Measurements from ENCODE around the gene DPH7.
"Not testable (repeated sequence)": the region's sequence is repeated elsewhere in the genome, so short reads cannot be mapped to it uniquely, and the experiment has no call there.

The DPH7 gene

GRCh38 chr9:137606005-137606621 is 27.4 kb upstream of the DPH7 start:
- no peak for DNase-seq

- peak; percentile 67 for DNase-seq
Observed at GRCh38 chr9:137605121-137606004, 26.6 kb upstream of the DPH7 start, which contains the start of gene ARRDC1. TSS of gene ARRDC1 (plus strand) at chr9:137605686. CDS start at chr9:137605718, 32 bp downstream.

DNA sequence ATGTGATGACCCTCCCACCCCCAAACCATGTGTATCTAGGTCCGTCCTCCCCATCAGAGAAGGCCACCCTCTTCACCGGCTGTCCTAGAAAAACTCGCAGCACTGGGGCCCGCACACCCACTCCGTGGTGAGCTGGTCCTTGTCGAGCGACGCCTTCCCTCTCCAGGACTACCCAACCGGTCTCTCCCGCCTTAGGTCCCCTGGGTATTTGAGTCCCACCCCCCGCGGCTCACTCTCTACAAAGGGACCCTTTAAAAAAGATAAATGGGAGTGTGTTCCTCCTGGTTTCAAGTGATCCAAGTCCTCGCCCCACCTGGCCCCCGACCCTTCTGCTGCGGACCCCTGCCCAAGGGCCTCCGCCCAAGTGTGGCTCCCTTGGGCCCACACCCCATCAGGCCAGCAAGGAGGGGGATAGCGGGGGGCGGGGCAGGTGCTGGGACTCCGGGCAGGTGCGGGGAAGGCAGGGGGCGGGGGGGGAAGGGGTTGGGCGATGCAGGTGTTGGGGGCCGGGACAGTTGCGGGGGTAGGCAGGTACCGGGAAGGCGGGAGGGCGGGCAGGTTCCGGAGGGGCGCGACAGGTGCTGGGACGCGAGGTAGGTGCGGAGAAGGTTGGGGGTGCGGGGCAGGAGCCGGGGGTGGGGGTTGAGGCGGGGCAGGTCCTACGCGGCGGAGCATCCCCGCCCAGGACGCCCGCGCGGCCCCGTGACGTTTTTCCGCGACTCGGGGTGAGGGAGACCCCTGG is 25.8 kb upstream of the DPH7 start:
- no peak for DNase-seq

DNA sequence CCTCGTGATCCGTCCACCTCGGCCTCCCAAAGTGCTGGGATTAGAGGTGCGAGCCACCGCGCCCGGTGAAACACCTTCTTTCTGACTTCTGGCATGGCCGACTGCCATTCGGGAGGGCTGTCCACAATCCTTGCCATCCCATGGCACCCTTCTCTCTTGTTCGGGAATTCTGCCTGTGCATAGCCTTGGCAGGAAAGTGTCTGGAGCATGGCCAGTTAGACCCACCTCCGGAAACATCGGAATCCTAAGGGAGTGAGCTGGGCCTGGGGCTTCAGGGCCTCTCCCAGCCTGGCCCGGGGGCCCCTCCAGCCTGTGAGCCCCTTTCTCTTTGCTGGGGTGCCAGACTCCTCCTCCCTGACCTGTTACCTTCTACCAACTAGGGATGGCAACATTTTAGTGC is 25.2 kb upstream of the DPH7 start:
- no peak for DNase-seq

GRCh38 chr9:137602661-137603060 is 23.9 kb upstream of the DPH7 start:
- no peak for DNase-seq

- DNase-seq, result no peak
Observed at GRCh38 chr9:137598943-137599342, 20.2 kb upstream of the DPH7 start.

- DNase-seq, result not testable (repeated sequence)
Observed at GRCh38 chr9:137596577-137596976, 17.9 kb upstream of the DPH7 start.

GRCh38 chr9:137593176-137593575 is 14.5 kb upstream of the DPH7 start:
- DNase-seq, result no peak

- DNase-seq, result no peak
Observed at GRCh38 chr9:137592767-137593166, 14.0 kb upstream of the DPH7 start.

DNA sequence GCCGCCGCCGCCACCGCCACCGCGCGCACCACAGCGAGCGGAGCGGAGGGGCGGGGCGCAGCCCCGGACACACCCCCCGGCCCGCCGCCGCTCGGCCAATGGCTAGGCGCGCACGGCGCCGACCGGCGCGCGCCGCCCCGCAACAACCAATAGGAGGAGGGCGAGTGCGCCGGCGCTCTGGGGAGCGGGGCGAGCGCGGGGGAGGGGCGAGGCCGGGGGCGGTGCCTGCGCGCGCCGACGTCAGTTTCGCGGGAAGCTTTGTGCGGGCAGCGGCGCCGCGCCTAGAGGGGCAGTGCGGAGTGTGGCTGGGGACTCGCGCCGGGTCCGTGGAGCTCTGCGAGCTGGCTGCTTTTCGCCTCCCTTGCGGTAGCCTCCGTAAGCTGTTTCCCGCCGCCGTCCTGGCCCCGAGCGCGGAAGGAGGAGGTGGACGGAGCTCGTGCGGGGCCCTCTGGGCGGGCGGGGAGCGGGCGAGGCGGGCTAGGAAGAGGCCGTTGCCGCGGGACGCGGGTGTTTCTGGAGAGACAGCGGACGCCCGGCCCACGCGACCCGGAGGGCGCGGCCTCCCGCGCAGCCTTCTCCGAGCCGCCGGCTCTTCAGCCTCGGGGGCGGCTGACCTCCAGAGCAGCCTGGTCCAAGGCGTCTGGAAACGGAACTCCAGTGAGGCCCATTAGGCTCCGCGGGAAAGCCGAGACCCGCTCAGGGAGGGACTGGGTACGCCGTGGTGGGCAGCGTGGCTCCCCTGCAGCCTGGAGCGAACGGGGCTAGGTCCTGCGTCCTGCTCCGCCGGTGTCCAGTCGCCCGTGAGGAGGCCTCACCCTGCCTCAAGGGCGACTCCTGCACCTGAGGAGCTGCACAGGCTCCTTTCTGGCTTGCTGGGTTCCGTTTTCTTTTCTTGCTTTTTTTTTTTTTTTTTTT is 12.0 kb upstream of the DPH7 start, which contains the start of gene ZMYND19:
Gene ZMYND19 (minus strand): TSS at position 44 of the 915 bp plus-strand sequence. CDS start 249 bp downstream, outside the sequence.
- peak; percentile 42 for DNase-seq

DNA sequence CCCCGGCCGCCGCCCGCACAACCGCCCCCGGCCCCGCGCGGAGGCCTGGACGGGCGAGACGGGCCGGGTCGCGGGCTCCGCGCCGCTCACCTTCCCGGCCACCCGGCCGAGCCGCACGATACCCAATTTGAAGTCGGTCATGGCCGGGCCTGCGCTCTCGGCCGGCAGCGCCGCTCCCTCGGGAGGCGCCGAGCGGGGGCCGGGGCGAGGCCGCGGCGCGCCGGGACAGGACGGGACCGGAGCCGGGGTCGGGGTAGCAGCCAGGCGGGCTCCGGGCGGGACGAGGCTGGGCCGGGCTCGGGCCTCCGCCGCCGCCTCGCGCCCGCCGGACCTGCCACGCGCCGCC is 11.4 kb upstream of the DPH7 start:
- DNase-seq, result no peak

- DNase-seq, result no peak
Observed at GRCh38 chr9:137589441-137590122, 10.9 kb upstream of the DPH7 start.

DNA sequence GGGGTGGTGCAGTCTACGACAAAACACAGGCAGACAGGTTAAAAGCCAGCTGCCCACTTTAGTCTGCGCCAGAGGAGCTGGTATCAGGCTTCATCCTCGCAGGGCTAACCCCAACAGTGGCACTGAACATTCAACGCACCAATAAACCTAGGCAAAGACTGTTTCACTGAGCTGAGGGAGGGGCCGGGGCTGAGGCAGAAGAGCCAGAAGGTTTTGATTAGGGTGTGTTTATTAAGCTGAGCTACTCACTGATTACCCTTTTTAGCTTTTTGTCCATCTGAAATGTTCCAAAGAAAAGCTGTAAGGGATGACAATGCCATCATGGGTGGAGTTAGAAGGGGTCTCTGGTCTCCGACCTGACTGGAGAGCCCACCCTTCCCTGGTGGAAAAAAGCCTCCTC is 10.2 kb upstream of the DPH7 start:
- no peak for DNase-seq

DNA sequence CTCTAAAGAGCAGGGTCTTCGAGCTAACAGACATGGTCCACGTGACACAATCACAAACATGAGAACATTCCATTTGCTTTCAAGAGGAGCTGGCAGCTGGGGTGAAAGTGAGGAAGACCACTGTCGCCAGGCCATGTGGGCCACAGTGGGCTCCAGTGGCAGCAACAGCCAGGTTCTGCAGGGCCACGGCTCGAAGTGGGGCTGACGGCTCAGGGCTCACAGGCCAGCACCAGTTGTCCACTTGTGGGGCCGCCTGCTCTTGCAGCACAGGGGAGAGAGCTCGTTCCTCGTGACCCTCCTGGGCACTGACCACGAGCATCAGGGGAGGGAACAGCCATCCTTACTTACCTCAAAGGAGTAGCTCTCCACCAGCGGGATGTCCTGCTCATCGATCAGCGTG is 9.6 kb upstream of the DPH7 start:
- DNase-seq, result no peak

GRCh38 chr9:137586854-137587253 is 8.1 kb upstream of the DPH7 start:
- no peak for DNase-seq

DNA sequence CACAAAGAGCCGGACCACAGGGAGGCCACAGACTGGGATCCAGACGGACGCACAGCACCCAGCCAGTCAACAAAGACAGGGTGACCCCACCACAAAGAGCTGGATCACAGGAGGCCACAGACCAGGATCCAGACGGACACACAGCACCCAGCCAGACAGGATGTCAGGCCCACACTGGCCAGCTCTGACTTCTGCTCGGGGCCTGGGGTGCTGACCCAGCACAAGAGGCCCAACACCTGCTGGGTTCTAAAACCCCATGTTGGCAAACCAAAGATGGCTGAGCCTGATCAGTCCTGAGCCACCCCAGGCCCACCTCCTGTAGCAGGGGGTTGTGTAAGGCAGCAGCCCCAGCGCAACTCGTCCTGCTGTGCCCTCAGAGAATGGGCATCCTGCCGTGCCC is 5.2 kb upstream of the DPH7 start:
- DNase-seq, result no peak

GRCh38 chr9:137583347-137583746 is 4.6 kb upstream of the DPH7 start:
- no peak for DNase-seq

DNA sequence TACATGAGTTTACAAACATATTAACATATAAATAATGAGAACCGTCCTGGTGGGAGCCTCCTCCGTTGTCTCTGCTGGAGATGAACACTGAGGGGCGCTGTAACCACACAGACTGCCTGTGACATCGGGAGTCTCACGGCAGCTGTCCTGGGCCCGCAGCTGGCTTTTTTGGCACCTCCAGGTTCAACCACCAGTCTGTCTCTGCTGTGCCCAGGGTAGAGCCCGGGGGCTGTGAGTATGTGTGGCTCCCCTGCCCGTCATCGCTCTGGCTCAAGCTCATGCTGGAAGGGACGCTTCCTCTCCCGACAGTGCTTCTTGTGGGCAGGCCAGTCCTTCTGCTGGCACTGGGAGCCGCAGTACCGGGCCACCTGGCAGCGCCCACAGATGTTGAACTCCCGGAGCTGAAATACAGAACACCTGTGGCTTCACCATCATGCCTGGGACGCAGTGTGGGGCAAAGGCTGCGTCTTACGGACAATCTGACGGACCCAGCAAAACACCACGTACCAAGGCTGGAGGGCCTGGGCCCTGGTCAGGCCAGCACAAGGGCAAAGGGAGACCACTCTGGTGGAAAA is 3.6 kb upstream of the DPH7 start:
- no peak for DNase-seq

GRCh38 chr9:137581361-137582285 is 2.9 kb upstream of the DPH7 start:
- DNase-seq, result no peak

GRCh38 chr9:137580954-137581322 is 2.2 kb upstream of the DPH7 start:
- DNase-seq, result no peak
